DMS114 treated with DMSO at 0.1 percent for 48 hours (cell line): ENCODE measurements around the gene MAP3K2.

Experiments used
- DNase-seq: peaks from one replicate; lab custom pipeline; 2025; ENCODE audit not compliant: unreplicated experiment; lab: John Stamatoyannopoulos, UW

MAP3K2 gene

GRCh38 chr2:127386246-127386645 is 1.5 kb downstream of the MAP3K2 start:
- DNase-seq, result no peak

- no peak for DNase-seq
These were observed 3.2 kb downstream of the MAP3K2 start for GRCh38 chr2:127384529-127384928.

- DNase-seq, result no peak
These were observed 4.9 kb downstream of the MAP3K2 start for GRCh38 chr2:127382831-127383230.

GRCh38 chr2:127381762-127382161 is 6.0 kb downstream of the MAP3K2 start:
- DNase-seq, result no peak

- no peak for DNase-seq
These were observed 7.9 kb downstream of the MAP3K2 start for GRCh38 chr2:127379712-127380355.

GRCh38 chr2:127378720-127379119 is 9.1 kb downstream of the MAP3K2 start:
- DNase-seq, result no peak

- no peak for DNase-seq
These were observed 10.5 kb downstream of the MAP3K2 start for GRCh38 chr2:127377262-127377661.

- no peak for DNase-seq
These were observed 11.5 kb downstream of the MAP3K2 start for GRCh38 chr2:127376257-127376656.

GRCh38 chr2:127373362-127374083 is 14.3 kb downstream of the MAP3K2 start:
- no peak for DNase-seq

- no peak for DNase-seq
These were observed 16.7 kb downstream of the MAP3K2 start for GRCh38 chr2:127371037-127371436.

- DNase-seq, result no peak
These were observed 17.8 kb downstream of the MAP3K2 start for GRCh38 chr2:127370010-127370409.

GRCh38 chr2:127365211-127365643 is 22.5 kb downstream of the MAP3K2 start:
- DNase-seq, result no peak

GRCh38 chr2:127362971-127363370 is 24.8 kb downstream of the MAP3K2 start:
- DNase-seq, result no peak

- no peak for DNase-seq
These were observed 25.6 kb downstream of the MAP3K2 start for GRCh38 chr2:127361929-127362885.

- no peak for DNase-seq
These were observed 27.5 kb downstream of the MAP3K2 start for GRCh38 chr2:127360242-127360641.

GRCh38 chr2:127359520-127359919 is 28.3 kb downstream of the MAP3K2 start:
- DNase-seq, result no peak

- no peak for DNase-seq
These were observed 28.8 kb downstream of the MAP3K2 start for GRCh38 chr2:127358971-127359370.

- DNase-seq, result no peak
These were observed 29.7 kb downstream of the MAP3K2 start for GRCh38 chr2:127358044-127358443.

GRCh38 chr2:127357591-127357990 is 30.2 kb downstream of the MAP3K2 start:
- no peak for DNase-seq

GRCh38 chr2:127356531-127356930 is 31.2 kb downstream of the MAP3K2 start:
- no peak for DNase-seq

- no peak for DNase-seq
These were observed 32.3 kb downstream of the MAP3K2 start for GRCh38 chr2:127355407-127356008.
